ENCODE measurements around the gene EFNA5. TPM values are rescaled to one million over a fixed set of nuclear protein-coding genes. Genes with fewer than 3 reads are reported as not detected.
A peak's percentile ranks its signal among the peaks of the same experiment; 100 is the strongest.

EFNA5 gene
- total RNA-seq, 3 donors from 2014 or later (not counting 1 experiment from before 2014, with no cell fraction given): 2.2 to 8.1 (median 4.3) TPM

GRCh38 chr5:107401470-107402122 is 269.1 kb downstream of the EFNA5 start:
- 68% methylated on average over 4 of the region's 5 CpGs for WGBS (ENCODE audit: insufficient coverage)
- TF ChIP-seq CTCF (IDR thresholded peaks at IDR 0.05): no peak
- Histone ChIP-seq H3K4me3 (ENCODE audit: low read length) (no peak overlapping the region), H3K4me1 (ENCODE audit: control insufficient read depth, insufficient read depth, low read length) (no peaks in the 10 kb centered on the region), H3K9me3 (ENCODE audit: control insufficient read depth, insufficient read depth, low read length) (no peaks in the 10 kb centered on the region), H3K27ac (ENCODE audit: low read length) (no peak overlapping the region), H3K36me3 (ENCODE audit: control insufficient read depth, insufficient read depth, low read length) (no peaks in the 10 kb centered on the region), H3K27me3 (ENCODE audit: control insufficient read depth, insufficient read depth, low read length) (no peaks in the 10 kb centered on the region)
- Mint-ChIP-seq H3K27me3 (ENCODE audit: low read depth in 2 of 2) (no peaks in the 10 kb centered on the region), H3K27ac (no peak overlapping the region), H3K4me1 (peaks cover 2% of the 10 kb centered on the region in 2 donors), H3K4me3 (no peak overlapping the region), H3K9me3 (no peaks in the 10 kb centered on the region), H3K36me3 (no peaks in the 10 kb centered on the region)
- intact Hi-C loops (cut with micrococcal nuclease): no loop called here
- DNase-seq: no peak
- ATAC-seq: no peak

GRCh38 chr5:107400328-107400727 is 270.4 kb downstream of the EFNA5 start:
- Mint-ChIP-seq H3K4me3 (no peak overlapping the region), H3K4me1 (peaks cover 15% of the 10 kb centered on the region in 2 donors), H3K27ac (no peak overlapping the region), H3K36me3 (no peaks in the 10 kb centered on the region), H3K27me3 (ENCODE audit: low read depth in 2 of 2) (no peaks in the 10 kb centered on the region), H3K9me3 (no peaks in the 10 kb centered on the region)
- Histone ChIP-seq H3K27me3 (ENCODE audit: control insufficient read depth, insufficient read depth, low read length) (no peaks in the 10 kb centered on the region), H3K9me3 (ENCODE audit: control insufficient read depth, insufficient read depth, low read length) (no peaks in the 10 kb centered on the region), H3K36me3 (ENCODE audit: control insufficient read depth, insufficient read depth, low read length) (no peaks in the 10 kb centered on the region), H3K27ac (ENCODE audit: low read length) (no peak overlapping the region), H3K4me3 (ENCODE audit: low read length) (no peak overlapping the region), H3K4me1 (ENCODE audit: control insufficient read depth, insufficient read depth, low read length) (no peaks in the 10 kb centered on the region)
- intact Hi-C loops (cut with micrococcal nuclease): no loop called here
- no peak for TF ChIP-seq CTCF (IDR thresholded peaks at IDR 0.05)
- DNase-seq: no peak
- WGBS (ENCODE audit: insufficient coverage): 93% methylated on average over 2 of the region's 2 CpGs
- no peak for ATAC-seq

DNA sequence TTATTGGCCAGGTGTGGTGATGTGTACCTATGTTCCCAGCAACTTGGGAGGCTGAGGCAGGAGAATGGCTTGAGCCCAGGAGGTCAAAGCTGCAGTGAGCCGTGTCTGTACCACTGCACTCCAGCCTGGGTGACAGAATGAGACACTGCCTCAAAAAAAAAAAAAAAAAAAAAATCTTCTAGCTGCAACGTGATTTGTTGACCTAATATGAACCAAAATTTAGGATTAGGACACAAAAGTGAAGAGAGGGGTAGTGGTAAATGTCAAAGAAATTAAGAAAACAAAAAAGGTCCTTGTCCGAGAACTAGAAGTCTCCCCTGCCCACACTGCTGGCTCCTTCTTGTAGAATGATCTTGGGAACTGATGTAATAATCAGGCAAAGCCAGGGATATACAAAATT is 272.0 kb downstream of the EFNA5 start:
- ATAC-seq (no peak), DNase-seq (no peak)
- intact Hi-C loops (cut with micrococcal nuclease): no loop called here
- Histone ChIP-seq H3K36me3 (ENCODE audit: control insufficient read depth, insufficient read depth, low read length) (no peaks in the 10 kb centered on the region), H3K27ac (ENCODE audit: low read length) (no peak overlapping the region), H3K27me3 (ENCODE audit: control insufficient read depth, insufficient read depth, low read length) (no peaks in the 10 kb centered on the region), H3K4me3 (ENCODE audit: low read length) (no peak overlapping the region), H3K9me3 (ENCODE audit: control insufficient read depth, insufficient read depth, low read length) (no peaks in the 10 kb centered on the region), H3K4me1 (ENCODE audit: control insufficient read depth, insufficient read depth, low read length) (no peaks in the 10 kb centered on the region)
- Mint-ChIP-seq H3K4me1 (peaks cover 15 to 16% of the 10 kb centered on the region in 2 donors), H3K9me3 (no peaks in the 10 kb centered on the region), H3K4me3 (no peak overlapping the region), H3K27me3 (ENCODE audit: low read depth in 2 of 2) (no peaks in the 10 kb centered on the region), H3K36me3 (no peaks in the 10 kb centered on the region), H3K27ac (no peak overlapping the region)
- no peak for TF ChIP-seq CTCF (IDR thresholded peaks at IDR 0.05)
- WGBS (ENCODE audit: insufficient coverage): 85% methylated on average over 3 of the region's 3 CpGs

- Mint-ChIP-seq H3K4me1 (peaks cover 15 to 16% of the 10 kb centered on the region in 2 donors), H3K27ac (peak overlapping the region; percentile 17 to 34), H3K36me3 (no peaks in the 10 kb centered on the region), H3K9me3 (no peaks in the 10 kb centered on the region), H3K27me3 (ENCODE audit: low read depth in 2 of 2) (no peaks in the 10 kb centered on the region), H3K4me3 (no peak overlapping the region)
- DNase-seq (no peak), ATAC-seq (no peak)
- intact Hi-C loops (cut with micrococcal nuclease): no loop called here
- Histone ChIP-seq H3K27ac (ENCODE audit: low read length) (no peak overlapping the region), H3K9me3 (ENCODE audit: control insufficient read depth, insufficient read depth, low read length) (no peaks in the 10 kb centered on the region), H3K4me1 (ENCODE audit: control insufficient read depth, insufficient read depth, low read length) (no peaks in the 10 kb centered on the region), H3K4me3 (ENCODE audit: low read length) (no peak overlapping the region), H3K36me3 (ENCODE audit: control insufficient read depth, insufficient read depth, low read length) (no peaks in the 10 kb centered on the region), H3K27me3 (ENCODE audit: control insufficient read depth, insufficient read depth, low read length) (no peaks in the 10 kb centered on the region)
- TF ChIP-seq CTCF (IDR thresholded peaks at IDR 0.05): no peak
- WGBS (ENCODE audit: insufficient coverage): 85% methylated on average over 1 of the region's 1 CpG
Measured at GRCh38 chr5:107396351-107396690, 274.4 kb downstream of the EFNA5 start.

Measured in natural killer cell (primary cell).